NCI-H748 treated with DMSO at 0.1 percent for 48 hours (cell line): ENCODE measurements around the gene HOTAIR.

Source experiments
- DNase-seq: peaks from one replicate; lab custom pipeline; 2025; lab: John Stamatoyannopoulos, UW

The HOTAIR gene

DNA sequence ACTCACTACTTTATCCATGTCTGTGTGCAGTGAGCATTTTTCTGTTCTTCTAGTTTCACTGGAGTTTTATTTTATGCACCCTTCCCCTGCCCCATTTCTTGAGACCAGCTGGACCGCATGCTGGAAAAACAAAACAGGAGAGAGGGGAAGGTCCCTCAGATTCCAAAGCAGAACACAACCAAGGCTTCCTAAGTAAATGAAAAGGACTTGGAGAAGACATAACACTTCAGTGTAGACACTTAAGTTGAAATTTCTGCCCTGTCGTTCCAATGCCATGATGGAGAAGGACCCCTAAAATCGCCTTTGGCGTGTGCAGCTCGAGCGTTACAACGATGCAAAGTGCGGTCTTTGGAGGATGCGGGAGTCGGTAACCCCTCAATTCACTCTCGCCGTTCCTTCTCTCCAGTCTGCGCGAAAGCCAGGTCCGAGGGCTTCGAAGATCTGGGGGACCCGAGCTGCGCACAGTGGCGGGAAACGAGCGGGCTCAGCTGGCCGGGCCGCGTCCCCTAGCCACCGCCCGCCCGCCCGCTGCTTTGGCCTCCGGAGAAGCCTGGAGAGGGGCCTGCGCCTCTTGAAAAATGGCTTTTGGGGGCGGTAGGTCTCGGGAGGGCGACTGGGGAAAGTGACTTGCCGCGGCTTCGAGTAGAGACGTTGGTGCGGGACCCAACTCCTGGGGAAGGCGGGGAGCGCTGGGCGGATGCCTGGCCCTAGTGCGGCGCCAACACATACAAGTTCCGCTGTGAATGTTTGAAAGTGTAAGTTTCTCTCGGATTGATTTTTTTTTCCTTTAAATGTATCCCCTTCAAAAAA is 47.3 kb downstream of the HOTAIR start:
- DNase-seq = no peak

DNA sequence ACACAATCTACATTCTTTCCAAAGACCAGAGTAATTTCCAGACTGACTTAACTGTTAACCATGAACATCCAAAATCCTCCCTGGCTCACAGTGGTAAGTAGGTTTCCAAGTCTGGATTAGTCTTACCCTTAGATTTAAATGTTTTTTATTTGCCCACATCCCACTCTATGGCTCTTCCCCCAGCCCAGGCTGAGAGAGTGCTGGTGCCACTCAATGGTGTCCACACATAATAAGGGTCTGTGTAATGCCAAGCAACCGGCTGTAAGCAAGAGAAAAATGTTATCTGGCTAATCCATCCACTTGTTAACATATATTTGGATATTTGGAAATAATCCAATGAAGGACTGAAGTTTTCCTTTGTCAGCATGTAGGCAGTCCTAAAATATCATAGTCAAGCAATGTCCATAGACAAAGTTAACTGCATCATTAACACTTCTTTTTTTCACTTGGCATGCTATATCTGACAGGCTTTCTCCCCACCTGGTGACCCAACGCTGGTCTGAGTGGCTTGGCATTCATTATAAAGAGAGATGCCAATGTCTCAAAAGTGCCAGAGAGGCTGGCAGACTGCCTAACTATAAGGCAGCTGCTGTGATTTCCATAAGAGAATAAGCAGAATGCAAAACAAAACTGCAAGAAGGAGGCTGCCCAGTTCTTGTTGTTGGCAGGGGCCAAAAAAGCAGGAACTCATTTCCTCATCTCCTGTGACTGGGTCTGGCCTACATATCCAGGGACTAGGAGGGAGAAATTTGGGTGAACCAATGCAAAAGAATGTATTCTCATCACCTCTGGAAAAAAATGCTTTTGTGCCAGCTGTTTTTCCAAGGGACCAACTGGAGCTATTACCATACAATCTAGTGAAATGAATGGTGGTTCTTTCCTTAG is 50.0 kb downstream of the HOTAIR start:
- DNase-seq = no peak

DNA sequence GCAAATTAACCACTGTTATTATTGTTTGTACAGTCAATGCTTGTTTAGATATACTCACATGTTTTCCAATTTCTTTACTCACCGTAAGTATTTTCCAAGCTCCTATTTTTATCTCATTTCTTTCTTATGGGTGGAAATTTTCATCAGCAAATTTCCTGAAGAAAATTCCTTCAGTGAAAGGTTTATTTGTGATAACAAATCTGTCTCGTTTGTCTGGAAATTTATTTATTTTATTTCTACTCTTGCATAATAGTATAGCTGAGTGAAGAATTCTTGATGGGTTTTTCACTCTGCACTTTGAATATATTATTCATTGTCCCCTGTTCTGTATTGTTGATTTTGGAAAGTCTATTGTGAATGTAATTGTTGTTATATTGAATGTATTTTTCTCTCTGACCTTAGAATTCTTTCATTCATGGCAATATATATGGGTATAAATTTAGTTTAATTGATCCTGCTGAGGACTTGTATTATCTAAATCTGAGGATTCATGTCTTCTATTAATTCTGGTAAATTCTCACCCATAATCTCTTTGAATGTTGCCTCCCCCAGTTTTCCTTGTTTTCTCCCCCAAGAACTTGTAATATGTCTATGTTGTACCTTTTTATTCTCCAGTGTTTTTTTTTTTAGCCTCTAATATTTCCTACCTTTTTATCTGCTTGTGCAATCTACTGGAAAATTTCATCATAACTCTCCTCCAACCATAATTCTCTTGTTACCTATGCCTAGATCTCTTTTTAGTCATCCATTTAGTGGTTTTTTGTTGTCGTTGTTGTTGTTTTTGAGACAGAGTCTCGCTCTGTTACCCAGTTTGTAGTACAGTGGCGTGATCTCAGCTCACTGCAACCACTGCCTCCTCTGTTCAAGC is 57.7 kb downstream of the HOTAIR start:
- DNase-seq = no peak
